ENCODE results near the gene ZBTB20. TPM values are rescaled to one million over a fixed set of nuclear protein-coding genes. Genes with fewer than 3 reads are reported as not detected.

Gene ZBTB20
- total RNA-seq, 1 donor from 2014 or later, result 30.4 TPM

- DNase-seq (ENCODE audit: low spot score in 2 of 2, unreplicated experiment in 2 of 2), result no peak
- Mint-ChIP-seq H3K4me1 (peaks cover 3% of the 10 kb centered on the region), H3K9me3 (peaks cover 4% of the 10 kb centered on the region), H3K27ac (no peak overlapping the region), H3K4me3 (no peak overlapping the region), H3K27me3 (ENCODE audit: low read depth) (no peaks in the 10 kb centered on the region), H3K36me3 (no peaks in the 10 kb centered on the region)
- TF ChIP-seq, protein P1, sequence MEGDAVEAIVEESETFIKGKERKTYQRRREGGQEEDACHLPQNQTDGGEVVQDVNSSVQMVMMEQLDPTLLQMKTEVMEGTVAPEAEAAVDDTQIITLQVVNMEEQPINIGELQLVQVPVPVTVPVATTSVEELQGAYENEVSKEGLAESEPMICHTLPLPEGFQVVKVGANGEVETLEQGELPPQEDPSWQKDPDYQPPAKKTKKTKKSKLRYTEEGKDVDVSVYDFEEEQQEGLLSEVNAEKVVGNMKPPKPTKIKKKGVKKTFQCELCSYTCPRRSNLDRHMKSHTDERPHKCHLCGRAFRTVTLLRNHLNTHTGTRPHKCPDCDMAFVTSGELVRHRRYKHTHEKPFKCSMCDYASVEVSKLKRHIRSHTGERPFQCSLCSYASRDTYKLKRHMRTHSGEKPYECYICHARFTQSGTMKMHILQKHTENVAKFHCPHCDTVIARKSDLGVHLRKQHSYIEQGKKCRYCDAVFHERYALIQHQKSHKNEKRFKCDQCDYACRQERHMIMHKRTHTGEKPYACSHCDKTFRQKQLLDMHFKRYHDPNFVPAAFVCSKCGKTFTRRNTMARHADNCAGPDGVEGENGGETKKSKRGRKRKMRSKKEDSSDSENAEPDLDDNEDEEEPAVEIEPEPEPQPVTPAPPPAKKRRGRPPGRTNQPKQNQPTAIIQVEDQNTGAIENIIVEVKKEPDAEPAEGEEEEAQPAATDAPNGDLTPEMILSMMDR (IDR thresholded peaks at IDR 0.05; ENCODE audit: unreplicated experiment), result no peak
Observed at GRCh38 chr3:114556657-114557213, 590.4 kb downstream of the ZBTB20 start.

- H3K27ac Mint-ChIP-seq, result no peak overlapping the region
- no peak for DNase-seq (ENCODE audit: low spot score in 2 of 2, unreplicated experiment in 2 of 2)
Observed at GRCh38 chr3:114554731-114555130, 592.4 kb downstream of the ZBTB20 start.

DNA sequence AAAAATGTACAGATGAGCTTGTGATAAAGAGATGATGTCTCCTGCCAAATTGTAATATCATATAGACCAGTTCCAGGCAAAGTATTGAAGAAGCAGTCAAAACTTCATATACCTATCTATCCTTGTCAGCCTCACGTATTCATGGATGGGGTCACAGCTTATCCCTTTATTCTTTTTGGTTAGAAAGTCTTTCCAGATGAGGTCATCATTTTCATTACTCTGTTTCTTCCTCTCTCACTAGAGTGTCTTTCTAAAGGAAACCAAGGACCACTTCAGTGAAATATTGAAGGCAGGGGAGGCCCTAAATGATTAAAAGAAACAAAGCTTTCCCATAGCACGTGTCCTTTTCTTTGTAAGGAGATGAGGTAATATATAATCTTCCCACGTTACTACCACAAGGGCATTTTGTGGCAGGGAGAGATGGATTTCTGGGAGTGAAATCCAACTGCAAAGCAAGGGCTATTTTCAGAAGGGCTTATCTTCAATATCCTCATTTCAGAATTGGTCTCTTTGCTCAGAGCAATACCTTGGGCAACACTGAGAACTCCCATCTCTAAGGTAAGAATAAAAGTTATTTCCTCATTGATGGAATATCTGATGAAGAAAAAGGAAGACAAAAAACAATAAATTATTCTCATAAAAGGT lies 593.0 kb downstream of the ZBTB20 start:
- Mint-ChIP-seq H3K9me3 (no peaks in the 10 kb centered on the region), H3K36me3 (no peaks in the 10 kb centered on the region), H3K4me3 (no peak overlapping the region), H3K27ac (no peak overlapping the region), H3K4me1 (peaks cover 3% of the 10 kb centered on the region), H3K27me3 (ENCODE audit: low read depth) (no peaks in the 10 kb centered on the region)
- TF ChIP-seq, protein P1 (IDR thresholded peaks at IDR 0.05; ENCODE audit: unreplicated experiment), result no peak
- DNase-seq (ENCODE audit: low spot score in 2 of 2, unreplicated experiment in 2 of 2), result no peak

More at GRCh38 chr3:114554731-114555130, 592.4 kb downstream of the ZBTB20 start:
- H3K27me3 Mint-ChIP-seq (ENCODE audit: low read depth), result no peaks in the 10 kb centered on the region
- peaks cover 3% of the 10 kb centered on the region for H3K4me1 Mint-ChIP-seq
- H3K36me3 Mint-ChIP-seq, result no peaks in the 10 kb centered on the region
- H3K9me3 Mint-ChIP-seq, result no peaks in the 10 kb centered on the region
- no peak overlapping the region for H3K4me3 Mint-ChIP-seq
- TF ChIP-seq, protein P1 (IDR thresholded peaks at IDR 0.05; ENCODE audit: unreplicated experiment), result no peak

DNA sequence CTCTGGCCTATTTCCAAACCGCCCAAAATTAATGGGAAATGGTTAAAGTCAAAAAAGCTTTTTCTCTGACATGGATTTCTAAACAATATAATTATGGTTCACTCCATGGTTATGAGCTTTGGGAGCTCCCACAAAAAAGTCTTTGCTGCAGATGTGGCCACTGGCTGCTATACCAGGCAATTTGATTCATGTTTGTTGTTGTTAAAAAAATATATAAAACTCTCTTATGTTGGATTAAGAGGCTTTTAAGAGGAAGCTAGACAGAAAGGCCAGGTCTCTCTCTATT lies 594.6 kb downstream of the ZBTB20 start:
- no peaks in the 10 kb centered on the region for H3K27me3 Mint-ChIP-seq (ENCODE audit: low read depth)
- H3K4me1 Mint-ChIP-seq, result peaks cover 3% of the 10 kb centered on the region
- H3K36me3 Mint-ChIP-seq, result no peaks in the 10 kb centered on the region
- H3K4me3 Mint-ChIP-seq, result no peak overlapping the region
- TF ChIP-seq, protein P1 (IDR thresholded peaks at IDR 0.05; ENCODE audit: unreplicated experiment), result no peak
- H3K9me3 Mint-ChIP-seq, result no peaks in the 10 kb centered on the region
- no peak overlapping the region for H3K27ac Mint-ChIP-seq
- DNase-seq (ENCODE audit: low spot score in 2 of 2, unreplicated experiment in 2 of 2), result no peak

DNA sequence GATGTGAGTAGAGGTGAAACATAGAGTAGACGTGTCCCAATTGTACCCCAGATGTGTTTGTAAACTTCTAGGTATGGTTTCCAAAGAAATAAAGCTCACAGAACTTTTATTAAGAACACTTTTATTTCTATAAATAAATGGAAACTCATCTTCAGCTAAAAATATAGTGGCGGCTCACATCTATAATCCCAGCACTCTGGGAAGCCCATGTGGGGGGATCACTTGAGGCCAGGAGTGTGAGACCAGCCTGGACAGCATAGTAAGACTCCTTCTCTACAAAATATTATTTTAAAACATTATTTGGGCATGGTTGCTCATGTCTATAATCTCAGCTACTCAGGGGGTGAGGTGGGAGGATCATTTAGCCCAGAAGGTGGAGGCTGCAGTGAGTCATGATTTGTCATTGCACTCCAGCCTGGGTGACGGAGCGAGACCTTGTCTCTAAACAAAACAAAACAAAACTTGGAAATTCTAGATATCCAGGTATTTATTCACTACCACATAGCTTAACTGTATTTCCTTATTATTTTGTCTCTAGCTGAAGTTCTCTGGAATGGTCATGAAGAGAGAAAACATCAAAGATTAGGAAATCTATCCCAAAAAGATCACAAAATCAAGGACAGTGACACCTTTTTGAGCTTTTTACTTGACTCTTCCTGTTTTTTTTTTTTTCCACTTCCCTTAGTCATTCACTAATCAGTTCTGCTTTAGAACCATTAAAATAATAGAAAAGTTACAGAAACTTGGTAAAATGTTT lies 595.1 kb downstream of the ZBTB20 start:
- no peak for DNase-seq (ENCODE audit: low spot score in 2 of 2, unreplicated experiment in 2 of 2)

More for the DNA sequence above, 595.1 kb downstream of the ZBTB20 start:
- Mint-ChIP-seq H3K27me3 (ENCODE audit: low read depth) (no peaks in the 10 kb centered on the region), H3K4me3 (no peak overlapping the region), H3K4me1 (peaks cover 2% of the 10 kb centered on the region), H3K9me3 (no peaks in the 10 kb centered on the region), H3K27ac (no peak overlapping the region), H3K36me3 (no peaks in the 10 kb centered on the region)
- TF ChIP-seq, protein P1 (IDR thresholded peaks at IDR 0.05; ENCODE audit: unreplicated experiment), result no peak

All from mesothelial cell of epicardium (in vitro differentiated cells).